Dermis blood vessel endothelial cell (primary cell): ENCODE data around the gene TEFM. TPM values are rescaled to one million over a fixed set of nuclear protein-coding genes. Genes with fewer than 3 reads are reported as not detected.
"Not testable (repeated sequence)": the region's sequence is repeated elsewhere in the genome, so short reads cannot be mapped to it uniquely, and the experiment has no call there.

Experiments
- DNase-seq: peaks from one replicate; pipeline ENCODE4 v3.0.0; 2010
- total RNA-seq: library from RNA; depleted of rRNA; stranded (reverse); fragments of >200 nt; gene quantifications from 2 replicates; pipeline ENCODE4 v1.2.3, GENCODE V29; 2014

TEFM gene
- total RNA-seq, 1 donor from 2014 or later, result 15.1 TPM

DNA sequence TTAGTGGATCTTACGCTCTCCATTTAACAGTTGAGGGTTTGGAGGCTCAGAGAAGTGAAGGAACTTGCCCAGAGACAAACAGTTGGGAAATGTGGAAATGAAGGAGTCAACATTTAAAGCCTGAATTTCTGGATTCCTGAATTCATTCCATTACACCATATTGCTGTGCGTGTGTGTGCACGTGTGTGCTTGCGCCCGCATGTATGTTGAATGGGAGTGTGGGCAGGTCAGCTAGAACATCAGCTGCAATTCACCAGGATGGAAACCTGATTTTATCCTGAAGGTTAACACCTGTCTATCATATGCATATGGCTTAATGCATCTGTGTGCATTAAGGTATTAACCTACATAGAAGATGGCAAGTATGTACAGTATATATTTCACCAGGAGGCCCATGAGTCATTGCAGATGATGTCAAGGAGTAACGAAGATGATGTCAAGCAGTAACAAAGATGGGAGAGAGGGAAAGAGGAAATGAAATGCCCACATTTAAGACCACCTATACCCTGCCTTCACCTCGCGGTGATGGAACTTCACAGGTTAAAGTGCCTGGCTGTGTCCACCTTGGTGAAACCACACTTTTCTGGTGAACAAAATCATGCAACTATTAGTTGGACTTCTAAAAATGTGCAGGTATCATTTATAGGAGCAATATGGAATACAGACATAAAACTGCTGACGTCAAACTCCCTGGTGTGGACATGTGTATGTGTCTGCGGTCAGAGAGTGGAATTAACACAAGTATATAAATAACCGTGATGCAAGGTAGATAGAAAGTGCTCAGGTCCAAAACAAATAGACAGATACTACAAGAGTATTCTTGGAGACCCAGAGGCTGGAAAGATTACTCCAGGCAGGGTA lies 14.9 kb upstream of the TEFM start:
- no peak for DNase-seq

DNA sequence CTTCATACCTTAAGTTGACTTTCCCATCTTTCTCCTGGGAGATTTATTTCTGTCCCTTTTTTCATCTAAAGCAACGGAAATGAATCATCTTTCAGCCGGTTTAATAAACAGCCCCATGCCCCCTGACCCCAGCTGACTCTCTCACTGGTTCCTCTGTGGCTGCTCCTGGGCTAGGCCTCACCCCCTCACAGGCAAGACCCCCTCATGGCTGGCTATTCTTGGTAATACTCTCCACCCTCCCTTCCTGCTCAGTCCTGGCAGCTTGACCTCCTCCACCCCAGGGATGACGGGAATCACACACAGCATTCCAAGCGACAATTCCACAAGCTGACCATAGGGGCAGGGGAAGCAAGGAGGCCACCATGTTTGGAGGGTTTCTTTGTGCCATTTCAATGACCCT lies 14.2 kb upstream of the TEFM start:
- DNase-seq, result peak; percentile 25

DNA sequence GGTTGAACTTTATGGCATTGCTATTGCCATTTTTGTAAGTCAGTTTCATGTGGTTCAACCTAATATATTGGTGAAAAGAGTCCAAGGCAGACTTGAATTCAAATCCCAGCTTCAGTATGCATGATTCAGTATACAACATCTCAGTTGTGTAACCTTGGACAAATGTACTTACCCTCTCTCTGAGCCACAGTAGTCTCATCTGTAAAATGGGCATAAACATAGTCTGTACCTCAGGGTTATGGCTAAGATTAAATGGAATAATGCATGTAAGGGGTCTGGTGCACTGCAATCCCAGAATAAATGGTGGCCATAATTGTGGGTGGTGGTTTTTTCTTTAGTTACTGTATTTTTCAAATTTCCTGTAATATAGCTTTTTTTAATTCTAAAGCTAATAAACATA lies 11.0 kb upstream of the TEFM start:
- DNase-seq, result no peak

DNA sequence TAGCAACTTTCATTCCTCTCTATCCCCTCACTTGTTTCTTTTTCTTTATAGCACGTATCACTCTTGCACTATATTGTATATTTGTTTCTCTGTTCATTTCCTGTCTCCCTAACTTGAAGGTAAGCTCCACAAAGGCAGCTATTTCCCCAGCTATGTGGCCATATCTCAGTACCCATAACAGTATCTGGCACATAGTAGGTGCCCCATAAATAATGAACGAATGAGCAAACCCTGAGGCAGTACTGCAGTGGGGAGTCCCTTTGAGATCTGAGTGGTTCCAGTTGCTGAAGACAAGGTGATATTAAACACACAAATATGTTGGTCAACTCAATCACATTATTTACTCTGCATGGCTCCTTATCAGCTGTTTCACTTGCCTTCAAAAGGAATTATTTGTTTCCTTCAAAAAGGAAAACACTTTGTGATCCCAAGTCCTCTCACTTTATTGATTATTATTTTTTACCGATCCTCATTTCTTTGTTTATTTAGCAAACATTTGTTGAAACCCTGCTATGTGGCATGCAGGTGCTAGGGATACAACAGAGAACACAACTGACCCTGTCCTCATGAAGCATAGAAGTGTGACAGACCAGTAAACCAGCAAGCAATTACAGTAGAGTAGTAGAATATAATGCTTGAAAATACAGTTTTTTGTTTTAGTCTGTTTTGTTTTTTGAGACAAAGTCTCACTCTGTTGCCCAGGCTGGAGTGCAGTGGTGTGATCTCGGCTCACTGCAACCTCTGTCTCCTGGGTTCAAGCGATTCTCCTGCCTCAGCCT lies 10.0 kb upstream of the TEFM start:
- no peak for DNase-seq

DNA sequence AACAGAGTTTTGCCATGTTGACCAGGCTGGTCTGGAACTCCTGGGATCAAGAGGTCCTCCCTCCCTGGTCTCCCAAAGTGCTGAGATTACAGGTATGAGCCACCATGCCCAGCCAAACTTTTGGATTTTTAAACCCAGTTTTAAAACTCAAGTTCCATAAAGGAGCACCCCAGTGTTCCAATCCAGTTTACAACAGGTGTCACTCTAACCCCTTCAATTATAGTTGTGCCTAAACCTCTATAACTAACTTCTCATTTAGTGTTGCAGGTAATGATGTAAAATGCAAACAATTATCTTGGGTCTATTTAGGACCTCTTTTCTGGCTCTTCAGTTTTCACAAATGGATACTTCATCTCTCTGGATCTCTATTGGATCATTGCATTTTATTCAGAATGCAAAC lies 7.9 kb upstream of the TEFM start:
- DNase-seq, result no peak

DNA sequence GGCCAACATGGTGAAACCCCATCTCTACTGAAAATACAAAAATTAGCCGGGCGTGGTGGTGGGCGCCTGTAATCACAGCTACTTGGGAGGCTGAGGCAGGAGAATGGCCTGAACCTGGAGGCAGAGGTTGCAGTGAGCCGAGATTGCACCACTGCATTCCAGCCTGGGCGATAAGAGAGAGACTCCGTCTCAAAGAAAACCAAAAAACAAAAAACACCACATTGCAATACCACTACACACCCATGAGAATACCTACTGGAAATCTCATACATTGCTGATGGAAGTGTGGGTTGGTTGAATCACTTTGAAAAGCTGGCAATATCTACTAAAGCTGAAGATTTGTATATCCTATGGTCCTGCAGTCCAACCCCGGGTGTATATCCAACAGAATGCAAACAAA lies 4.1 kb upstream of the TEFM start:
- not testable (repeated sequence) for DNase-seq

DNA sequence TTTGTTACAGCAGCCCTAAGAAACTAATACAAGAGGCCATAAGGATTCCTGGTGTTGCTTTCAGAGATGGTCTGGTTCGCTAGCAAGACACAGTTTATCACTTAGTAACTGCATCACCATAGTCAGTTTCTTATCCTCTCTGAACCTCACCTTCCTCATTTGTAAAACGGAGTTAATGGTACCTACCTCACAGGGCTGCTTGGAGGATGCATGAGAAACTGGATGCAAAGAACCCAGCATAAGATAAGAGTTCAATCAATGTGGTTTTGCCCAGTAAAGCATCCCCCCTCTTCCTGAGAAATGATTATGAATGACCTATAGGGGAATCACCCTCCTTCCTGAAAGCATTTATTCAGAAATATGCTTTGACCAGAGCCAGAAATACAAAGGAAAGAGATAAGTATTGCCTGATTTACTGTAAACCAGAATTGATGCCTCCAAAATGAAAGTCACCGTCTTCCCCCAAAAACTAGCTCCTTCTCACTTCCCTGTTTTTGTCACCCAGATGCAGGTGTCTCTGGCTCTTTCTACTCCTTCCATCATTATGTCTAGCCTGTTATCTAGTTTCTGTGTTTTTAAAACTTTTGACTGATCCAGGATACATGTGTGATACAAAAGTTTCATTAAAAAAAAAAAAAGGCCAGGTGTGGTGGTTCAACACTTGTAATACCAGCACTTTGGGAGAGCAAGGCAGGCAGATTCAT lies 2.8 kb upstream of the TEFM start:
- DNase-seq, result no peak

DNA sequence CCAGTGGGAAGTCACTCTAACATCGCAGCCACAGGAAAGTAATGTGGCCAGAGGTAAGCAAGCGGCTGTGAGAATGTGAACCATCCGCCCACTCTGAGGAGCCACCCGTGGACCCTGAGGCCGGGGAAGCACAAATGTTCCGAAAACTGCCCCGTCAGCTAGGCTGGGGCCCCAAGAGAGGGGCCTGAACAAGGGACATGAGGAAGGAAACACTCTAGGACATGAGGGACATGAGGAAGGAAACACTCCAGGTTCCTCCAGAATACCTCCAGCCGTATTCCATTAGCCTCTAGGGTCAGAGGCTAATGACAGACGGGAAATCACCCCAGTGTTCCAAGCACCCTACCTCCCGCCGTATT lies 317 bp downstream of the TEFM start:
- DNase-seq, result no peak

DNA sequence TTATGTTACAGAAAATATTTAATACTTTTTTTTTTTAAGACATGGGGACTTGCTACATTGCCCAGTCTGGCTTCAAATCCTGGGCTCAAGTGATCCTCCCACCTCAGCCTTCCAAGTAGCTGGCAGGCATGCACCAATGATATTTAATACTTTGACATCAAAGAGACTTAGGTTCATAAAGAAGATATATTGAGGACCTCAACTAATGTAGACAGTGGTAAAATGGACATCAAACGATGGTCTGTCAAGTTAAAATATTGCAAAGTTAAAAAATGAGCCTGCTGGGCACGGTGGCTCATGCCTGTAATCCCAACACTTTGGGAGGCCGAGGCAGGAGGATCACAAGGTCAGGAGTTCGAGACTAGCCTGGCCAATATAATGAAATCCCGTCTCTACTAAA lies 8.7 kb downstream of the TEFM start:
- no peak for DNase-seq

DNA sequence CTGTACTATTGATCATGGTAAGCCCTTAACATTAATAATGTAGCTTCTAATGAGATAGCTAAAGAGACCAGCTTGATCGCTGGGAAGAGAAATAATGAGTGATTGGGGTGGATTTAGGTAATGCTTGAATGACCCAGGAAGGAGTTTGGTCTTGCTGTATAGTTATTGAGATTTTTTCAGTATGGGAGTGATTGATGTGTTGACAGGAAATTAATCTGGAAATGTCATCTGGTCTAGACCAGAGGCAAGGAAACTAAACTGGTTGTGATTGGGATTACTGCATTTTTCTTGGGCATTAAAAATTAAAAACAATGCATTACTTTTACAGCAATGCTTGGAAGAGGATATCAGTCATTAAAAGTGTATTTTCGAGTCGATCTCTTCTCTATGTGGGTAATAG lies 11.8 kb downstream of the TEFM start:
- no peak for DNase-seq

DNA sequence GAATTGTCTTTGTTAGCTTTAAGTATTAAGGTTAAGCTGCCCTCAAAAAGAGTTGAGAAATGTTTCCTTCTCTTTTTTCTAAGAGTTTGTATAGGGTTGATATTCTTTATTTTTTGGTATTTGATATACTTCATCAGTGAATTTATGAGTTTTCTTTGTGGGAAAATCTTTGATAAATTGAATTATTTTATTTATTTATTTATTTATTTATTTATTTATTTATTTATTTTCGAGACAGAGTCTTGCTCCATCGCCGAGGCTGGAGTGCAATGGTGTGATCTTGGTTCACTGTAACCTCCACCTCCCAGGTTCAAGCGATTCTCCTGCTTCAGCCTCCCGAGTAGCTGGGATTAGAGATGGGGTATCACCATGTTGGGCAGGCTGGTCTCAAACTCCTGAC lies 19.9 kb downstream of the TEFM start:
- no peak for DNase-seq

DNA sequence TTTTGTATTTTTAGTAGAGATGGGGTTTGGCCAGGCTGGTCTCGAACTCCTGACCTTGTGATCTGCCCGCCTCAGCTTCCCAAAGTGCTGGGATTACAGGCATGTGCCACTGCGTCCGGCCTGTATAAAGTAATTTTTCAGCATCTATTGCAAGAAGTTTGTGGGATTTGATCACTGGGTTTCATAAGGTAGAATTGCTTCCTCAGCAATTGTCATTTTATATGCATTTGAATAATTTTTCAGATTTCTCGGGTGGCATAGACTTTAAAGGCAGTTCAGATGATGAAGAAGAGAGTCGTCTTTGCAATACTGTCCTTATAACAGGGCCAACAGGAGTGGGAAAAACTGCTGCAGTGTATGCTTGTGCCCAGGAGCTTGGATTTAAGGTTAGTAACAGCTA lies 37.0 kb downstream of the TEFM start:
- DNase-seq, result no peak

DNA sequence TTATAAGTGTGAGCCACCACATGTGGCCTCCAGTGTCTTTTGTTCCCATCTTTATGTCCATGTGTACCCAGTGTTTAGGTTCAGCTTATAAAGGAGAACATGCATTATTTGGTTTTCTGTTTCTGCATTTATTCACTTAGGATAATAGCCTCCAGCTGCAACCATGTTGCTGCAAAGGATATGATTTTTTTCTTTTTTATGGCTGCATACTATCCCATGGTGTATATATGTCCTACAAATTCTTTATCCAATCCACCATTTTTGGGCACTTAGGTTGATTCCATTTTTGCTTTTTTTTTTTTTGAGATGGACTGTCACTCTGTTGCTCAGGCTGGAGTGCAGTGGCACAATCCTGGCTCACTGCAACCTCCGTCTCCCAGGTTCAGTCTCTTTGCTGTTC lies 41.4 kb downstream of the TEFM start:
- DNase-seq, result no peak

DNA sequence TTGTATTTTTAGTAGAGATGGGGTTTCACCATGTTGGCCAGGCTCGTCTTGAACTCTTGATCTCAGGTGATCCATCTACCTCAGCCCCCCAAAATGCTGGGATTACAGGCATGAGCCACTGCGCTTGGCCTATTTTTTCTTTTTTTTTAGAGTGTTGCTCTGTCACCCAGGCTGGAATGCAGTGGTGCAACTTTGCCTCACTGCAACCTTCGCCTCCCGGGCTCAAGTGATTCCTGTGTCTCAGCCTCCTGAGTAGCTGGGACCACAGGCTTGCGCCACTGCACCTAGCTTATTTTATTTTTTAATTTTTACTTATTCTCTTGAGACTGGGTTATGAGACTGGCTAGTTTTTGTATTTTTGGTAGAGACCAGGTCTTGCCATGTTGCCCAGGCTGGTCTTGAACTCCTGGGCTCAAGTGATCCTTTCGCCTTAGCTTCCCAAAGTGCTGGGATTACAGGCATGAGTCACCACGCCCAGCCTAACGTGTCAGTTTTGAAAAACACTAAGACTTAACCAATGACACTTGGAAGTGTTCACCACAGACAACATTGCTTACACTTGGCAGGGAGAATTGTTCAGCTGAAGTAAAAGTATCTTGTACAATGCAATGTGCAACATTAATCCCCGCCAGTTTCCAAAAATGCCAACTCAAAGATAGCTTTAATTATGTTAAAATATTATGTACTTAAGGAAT lies 47.3 kb downstream of the TEFM start:
- no peak for DNase-seq

DNA sequence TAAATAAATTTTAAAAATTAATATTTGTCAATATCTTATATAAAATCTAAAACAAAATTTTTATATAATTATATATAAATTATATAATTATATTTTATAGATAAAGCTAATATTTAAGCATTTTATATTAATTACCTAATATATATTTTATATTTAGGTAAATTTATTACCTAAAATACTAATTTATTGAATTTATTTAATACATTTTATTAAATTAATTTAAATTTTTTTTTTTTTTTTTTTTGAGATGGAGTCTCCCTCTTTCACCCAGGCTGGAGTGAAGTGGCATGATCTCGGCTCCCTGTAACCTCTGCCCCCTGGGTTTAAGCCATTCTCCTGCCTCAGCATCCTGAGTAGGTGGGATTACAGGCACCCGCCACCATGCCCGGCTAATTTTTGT lies 51.9 kb downstream of the TEFM start:
- DNase-seq, result no peak

Other genes starting within 250 kb of the TEFM start
- 24.1 and 28.6 TPM in 2 replicates for gene CRLF3, start 81.5 kb downstream of the TEFM start, total RNA-seq
- 3.2 and 6.6 TPM in 2 replicates for gene ATAD5, start 74.3 kb downstream of the TEFM start, total RNA-seq
- gene ADAP2, start 15.7 kb upstream of the TEFM start, total RNA-seq, result 0.34 and 0.47 TPM in 2 replicates
- 4.1 and 5.6 TPM in 2 replicates for gene RNF135, start 64.8 kb upstream of the TEFM start, total RNA-seq
- 36.9 and 39.1 TPM in 2 replicates for gene NF1, start 188.7 kb upstream of the TEFM start, total RNA-seq